ENCODE measurements around the gene ADAMTSL1. TPM values are rescaled to one million over a fixed set of nuclear protein-coding genes. Genes with fewer than 3 reads are reported as not detected.

The ADAMTSL1 gene
- total RNA-seq, 2 donors from 2014 or later: 1.5 TPM; not detected in 1

- no peaks in the 10 kb centered on the region for H3K4me1 Mint-ChIP-seq
- no peaks in the 10 kb centered on the region for H3K27me3 Mint-ChIP-seq (ENCODE audit: insufficient read depth)
These were observed 225.0 kb downstream of the ADAMTSL1 start for GRCh38 chr9:18698992-18699391.

GRCh38 chr9:18699764-18700163 lies 225.8 kb downstream of the ADAMTSL1 start:
- Histone ChIP-seq H3K27ac (ENCODE audit: low read depth, low read length) (no peak overlapping the region), H3K36me3 (ENCODE audit: control insufficient read depth, insufficient read depth, low read length) (no peaks in the 10 kb centered on the region), H3K9ac (ENCODE audit: extremely low read depth, low read length, poor library complexity, severe bottlenecking) (no peak overlapping the region), H3K4me1 (ENCODE audit: control insufficient read depth, insufficient read depth, low read length) (no peaks in the 10 kb centered on the region), H3K9me3 (ENCODE audit: control insufficient read depth, low read length) (peaks cover 23% of the 10 kb centered on the region), H3K4me3 (ENCODE audit: low read length) (no peak overlapping the region), H3K27me3 (ENCODE audit: control insufficient read depth, insufficient read depth, low read length, poor library complexity, severe bottlenecking) (no peaks in the 10 kb centered on the region)
- Mint-ChIP-seq H3K4me3 (no peak overlapping the region), H3K9me3 (peaks cover 28% of the 10 kb centered on the region), H3K4me1 (peaks cover 4% of the 10 kb centered on the region), H3K36me3 (ENCODE audit: low read depth) (no peaks in the 10 kb centered on the region), H3K27ac (no peak overlapping the region), H3K27me3 (ENCODE audit: insufficient read depth) (no peaks in the 10 kb centered on the region)
- 100% methylated on average over 1 of the region's 1 CpG; no CpG with 5 or more reads in 1 of the 2 experiments for WGBS, 2 experiments (ENCODE audit: insufficient coverage in 1 of 2, insufficient read length in 1 of 2)
- no peak for TF ChIP-seq CTCF (conservative IDR thresholded peaks at IDR 0.05)
- no peak for DNase-seq

More at GRCh38 chr9:18698992-18699391, 225.0 kb downstream of the ADAMTSL1 start:
- no peak overlapping the region for H3K4me3 ChIP-seq (ENCODE audit: low read length)
- WGBS, 2 experiments (ENCODE audit: insufficient coverage in 1 of 2, insufficient read length in 1 of 2): 40 to 50% methylated on average over 1 to 2 of the region's 2 CpGs
- no peak overlapping the region for H3K9ac ChIP-seq (ENCODE audit: extremely low read depth, low read length, poor library complexity, severe bottlenecking)
- Mint-ChIP-seq H3K4me3 (no peak overlapping the region), H3K9me3 (peaks cover 36% of the 10 kb centered on the region), H3K36me3 (ENCODE audit: low read depth) (peaks cover 4% of the 10 kb centered on the region), H3K27ac (no peak overlapping the region)
- no peaks in the 10 kb centered on the region for H3K36me3 ChIP-seq (ENCODE audit: control insufficient read depth, insufficient read depth, low read length)
- DNase-seq: no peak
- peaks cover 30% of the 10 kb centered on the region for H3K9me3 ChIP-seq (ENCODE audit: control insufficient read depth, low read length)
- no peaks in the 10 kb centered on the region for H3K4me1 ChIP-seq (ENCODE audit: control insufficient read depth, insufficient read depth, low read length)
- TF ChIP-seq CTCF (conservative IDR thresholded peaks at IDR 0.05): no peak
- no peaks in the 10 kb centered on the region for H3K27me3 ChIP-seq (ENCODE audit: control insufficient read depth, insufficient read depth, low read length, poor library complexity, severe bottlenecking)
- H3K27ac ChIP-seq (ENCODE audit: low read depth, low read length): no peak overlapping the region

- no peaks in the 10 kb centered on the region for H3K36me3 ChIP-seq (ENCODE audit: control insufficient read depth, insufficient read depth, low read length)
- Mint-ChIP-seq H3K4me1 (peaks cover 12% of the 10 kb centered on the region), H3K27me3 (ENCODE audit: insufficient read depth) (no peaks in the 10 kb centered on the region), H3K36me3 (ENCODE audit: low read depth) (no peaks in the 10 kb centered on the region), H3K27ac (no peak overlapping the region), H3K9me3 (peaks cover 19% of the 10 kb centered on the region), H3K4me3 (no peak overlapping the region)
- TF ChIP-seq CTCF (conservative IDR thresholded peaks at IDR 0.05): no peak
- no peaks in the 10 kb centered on the region for H3K27me3 ChIP-seq (ENCODE audit: control insufficient read depth, insufficient read depth, low read length, poor library complexity, severe bottlenecking)
- H3K4me3 ChIP-seq (ENCODE audit: low read length): no peak overlapping the region
- DNase-seq: no peak
- H3K9ac ChIP-seq (ENCODE audit: extremely low read depth, low read length, poor library complexity, severe bottlenecking): no peak overlapping the region
- H3K9me3 ChIP-seq (ENCODE audit: control insufficient read depth, low read length): peaks cover 14% of the 10 kb centered on the region
- H3K27ac ChIP-seq (ENCODE audit: low read depth, low read length): no peak overlapping the region
- no peaks in the 10 kb centered on the region for H3K4me1 ChIP-seq (ENCODE audit: control insufficient read depth, insufficient read depth, low read length)
These were observed 226.8 kb downstream of the ADAMTSL1 start for GRCh38 chr9:18700714-18701113.

Data from endodermal cell (in vitro differentiated cells).